Hepatocyte (in vitro differentiated cells): Measurements from ENCODE around the gene FPR3. TPM values are rescaled to one million over a fixed set of nuclear protein-coding genes. Genes with fewer than 3 reads are reported as not detected.

Experiments used
- DNase-seq: peaks from one replicate; pipeline ENCODE4 v3.0.0-alpha.2; 2016; ENCODE audit warnings: low spot score
- H2AFZ ChIP-seq: fragments of 200-600 bp; sonication (generic); 2 replicates; pipeline ENCODE4 v1.6.0; 2016; ENCODE audit warnings: antibody characterized with exemption, mild to moderate bottlenecking
- H3K27ac ChIP-seq: fragments of 200-600 bp; sonication (generic); 2 replicates; pipeline ENCODE4 v1.5.1; 2016; ENCODE audit warnings: mild to moderate bottlenecking
- H3K27me3 ChIP-seq: fragments of 200-600 bp; sonication (generic); 2 replicates; pipeline ENCODE4 v1.6.1; 2016
- H3K36me3 ChIP-seq: fragments of 200-600 bp; sonication (generic); replicated peaks from 2 replicates; pipeline ENCODE4 v1.5.1; 2016; ENCODE audit warnings: low read depth; ENCODE audit not compliant: insufficient read depth
- H3K4me1 ChIP-seq: fragments of 200-600 bp; sonication (generic); 2 replicates; pipeline ENCODE4 v1.5.1; 2016; ENCODE audit warnings: mild to moderate bottlenecking, moderate library complexity; ENCODE audit not compliant: insufficient read depth
- H3K4me2 ChIP-seq: fragments of 200-600 bp; sonication (generic); 2 replicates; pipeline ENCODE4 v1.6.0; 2016
- H3K4me3 ChIP-seq: fragments of 200-600 bp; sonication (generic); 2 replicates; pipeline ENCODE4 v1.5.1; 2016; ENCODE audit warnings: mild to moderate bottlenecking
- H3K79me2 ChIP-seq: fragments of 200-600 bp; sonication (generic); 2 replicates; pipeline ENCODE4 v1.6.0; 2017; ENCODE audit warnings: mild to moderate bottlenecking
- H3K9me2 ChIP-seq: fragments of 200-600 bp; sonication (generic); replicated peaks from 2 replicates; pipeline ENCODE4 v1.6.0; 2017; ENCODE audit warnings: mild to moderate bottlenecking; ENCODE audit not compliant: insufficient read depth
- H3K9me3 ChIP-seq: fragments of 200-600 bp; sonication (generic); 2 replicates; pipeline ENCODE4 v1.5.1; 2016; ENCODE audit warnings: low read depth, mild to moderate bottlenecking
- H4K20me1 ChIP-seq: fragments of 200-600 bp; sonication (generic); 2 replicates; pipeline ENCODE4 v1.6.0; 2016; ENCODE audit warnings: mild to moderate bottlenecking; ENCODE audit not compliant: insufficient read depth, poor library complexity, severe bottlenecking
- EZH2 ChIP-seq: fragments of 200-600 bp; sonication (generic); IDR thresholded peaks from 2 replicates; pipeline ENCODE4 v1.6.1; 2016; ENCODE audit warnings: antibody characterized with exemption, mild to moderate bottlenecking, borderline replicate concordance
- EZH2phosphoT487 ChIP-seq: fragments of 200-600 bp; sonication (generic); IDR thresholded peaks from one replicate; pipeline ENCODE4 v1.6.1; 2018; ENCODE audit warnings: antibody characterized with exemption, mild to moderate bottlenecking, low read depth, moderate library complexity; ENCODE audit not compliant: unreplicated experiment, severe bottlenecking
- WGBS: methylation state at CpG from one replicate; pipeline ENCODE4 v1.1.6; 2016; ENCODE audit warnings: low lambda C conversion rate; ENCODE audit errors: missing lambda C conversion rate; 5-methylcytosine and 5-hydroxymethylcytosine counted together
- polyA plus RNA-seq: library from polyadenylated mRNA; unstranded; fragments of >200 nt; fragmentation: Nextera tagmentation; extraction: Ambion mirVana; gene quantifications from 2 replicates; pipeline ENCODE4 v1.2.1, GENCODE V29; 2016
- total RNA-seq: library from RNA; depleted of rRNA; stranded (reverse); fragments of >200 nt; gene quantifications from 2 replicates; pipeline ENCODE4 v1.2.3, GENCODE V29; 2014
- TF ChIP-seq, protein P1 (sequence below): fragments of 200-600 bp; sonication (generic); IDR thresholded peaks from 2 replicates; pipeline ENCODE4 v1.5.1; 2016; ENCODE audit warnings: antibody characterized with exemption, mild to moderate bottlenecking; ENCODE audit not compliant: poor library complexity

FPR3 gene
- total and polyA plus RNA-seq, 2 experiments from 2014 or later, result not detected

DNA sequence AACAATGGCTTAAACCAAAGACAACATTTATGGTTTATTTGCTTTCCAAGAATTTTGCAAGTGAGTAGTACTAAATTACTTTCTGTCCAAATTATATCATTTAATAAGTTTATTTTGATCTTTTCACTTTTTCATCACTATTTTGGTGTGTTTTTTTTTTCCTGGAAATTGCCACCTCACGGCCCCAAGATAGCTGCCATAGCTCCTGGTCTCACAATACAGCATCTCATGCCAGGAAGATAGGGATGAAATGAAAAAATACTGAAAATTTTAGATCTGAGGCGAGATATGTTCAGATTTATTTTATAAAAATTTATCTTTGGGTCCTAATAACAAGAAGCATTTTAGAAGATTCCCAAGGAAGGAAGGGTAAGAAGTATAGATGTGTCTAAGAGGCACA is 6.9 kb upstream of the FPR3 start:
- Histone ChIP-seq H3K36me3 (no peaks in the 10 kb centered on the region), H3K4me2 (no peak overlapping the region), H3K9me2 (no peaks in the 10 kb centered on the region), H4K20me1 (no peaks in the 10 kb centered on the region), H3K4me3 (no peak overlapping the region), H2AFZ (no peak overlapping the region), H3K9me3 (no peaks in the 10 kb centered on the region), H3K27me3 (no peaks in the 10 kb centered on the region), H3K79me2 (no peaks in the 10 kb centered on the region), H3K27ac (no peak overlapping the region), H3K4me1 (no peaks in the 10 kb centered on the region)
- TF ChIP-seq EZH2phosphoT487 (no peak), EZH2 (no peak)
- TF ChIP-seq, protein P1, sequence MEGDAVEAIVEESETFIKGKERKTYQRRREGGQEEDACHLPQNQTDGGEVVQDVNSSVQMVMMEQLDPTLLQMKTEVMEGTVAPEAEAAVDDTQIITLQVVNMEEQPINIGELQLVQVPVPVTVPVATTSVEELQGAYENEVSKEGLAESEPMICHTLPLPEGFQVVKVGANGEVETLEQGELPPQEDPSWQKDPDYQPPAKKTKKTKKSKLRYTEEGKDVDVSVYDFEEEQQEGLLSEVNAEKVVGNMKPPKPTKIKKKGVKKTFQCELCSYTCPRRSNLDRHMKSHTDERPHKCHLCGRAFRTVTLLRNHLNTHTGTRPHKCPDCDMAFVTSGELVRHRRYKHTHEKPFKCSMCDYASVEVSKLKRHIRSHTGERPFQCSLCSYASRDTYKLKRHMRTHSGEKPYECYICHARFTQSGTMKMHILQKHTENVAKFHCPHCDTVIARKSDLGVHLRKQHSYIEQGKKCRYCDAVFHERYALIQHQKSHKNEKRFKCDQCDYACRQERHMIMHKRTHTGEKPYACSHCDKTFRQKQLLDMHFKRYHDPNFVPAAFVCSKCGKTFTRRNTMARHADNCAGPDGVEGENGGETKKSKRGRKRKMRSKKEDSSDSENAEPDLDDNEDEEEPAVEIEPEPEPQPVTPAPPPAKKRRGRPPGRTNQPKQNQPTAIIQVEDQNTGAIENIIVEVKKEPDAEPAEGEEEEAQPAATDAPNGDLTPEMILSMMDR, result no peak
- 49% methylated on average over 2 of the region's 2 CpGs for WGBS
- no peak for DNase-seq

- H3K79me2 ChIP-seq, result no peaks in the 10 kb centered on the region
- no peak overlapping the region for H3K4me2 ChIP-seq
- H3K9me2 ChIP-seq, result no peaks in the 10 kb centered on the region
- no peaks in the 10 kb centered on the region for H3K36me3 ChIP-seq
- DNase-seq, result no peak
- no peaks in the 10 kb centered on the region for H4K20me1 ChIP-seq
- H3K27ac ChIP-seq, result no peak overlapping the region
- no peak overlapping the region for H2AFZ ChIP-seq
- 80% methylated on average over 6 of the region's 6 CpGs for WGBS
- H3K4me3 ChIP-seq, result no peak overlapping the region
- H3K27me3 ChIP-seq, result no peaks in the 10 kb centered on the region
- no peaks in the 10 kb centered on the region for H3K4me1 ChIP-seq
- TF ChIP-seq, protein P1, result no peak
- TF ChIP-seq EZH2 (no peak), EZH2phosphoT487 (no peak)
- no peaks in the 10 kb centered on the region for H3K9me3 ChIP-seq
Observed at GRCh38 chr19:51789061-51789795, 5.7 kb upstream of the FPR3 start.

GRCh38 chr19:51792932-51793331 is 2.0 kb upstream of the FPR3 start:
- Histone ChIP-seq H3K27me3 (no peaks in the 10 kb centered on the region), H3K36me3 (no peaks in the 10 kb centered on the region), H4K20me1 (no peaks in the 10 kb centered on the region), H2AFZ (no peak overlapping the region), H3K9me2 (no peaks in the 10 kb centered on the region), H3K4me2 (no peak overlapping the region), H3K4me1 (no peaks in the 10 kb centered on the region), H3K4me3 (no peak overlapping the region), H3K79me2 (no peaks in the 10 kb centered on the region), H3K27ac (no peak overlapping the region), H3K9me3 (no peaks in the 10 kb centered on the region)
- DNase-seq, result no peak
- TF ChIP-seq EZH2phosphoT487, result no peak
- no peak for TF ChIP-seq EZH2
- TF ChIP-seq, protein P1, result no peak
- WGBS, result 64% methylated on average over 2 of the region's 2 CpGs
